Thyroid gland (tissue), 4 donors: ENCODE data around the gene GHDC. TPM values are rescaled to one million over a fixed set of nuclear protein-coding genes. Genes with fewer than 3 reads are reported as not detected.
A peak's percentile ranks its signal among the peaks of the same experiment; 100 is the strongest.
"Not testable (repeated sequence)": the region's sequence is repeated elsewhere in the genome, so short reads cannot be mapped to it uniquely, and the experiment has no call there.

Experiments used
- DNase-seq, 2 donors: peaks; one replicate each; pipeline ENCODE4 v3.0.0-alpha.2; 2019
- H3K27ac ChIP-seq, 3 donors: fragments of 200-600 bp; sonication (generic); 1 replicate in 2 of 3; 2 replicates in 1 of 3; pipeline ENCODE4 v1.5.1; 2016 to 2019; ENCODE audit warnings: mild to moderate bottlenecking in 1 of 3, moderate library complexity in 1 of 3
- H3K27me3 ChIP-seq: fragments of 200-600 bp; sonication (generic); one replicate; pipeline ENCODE4 v1.5.1; 2019
- H3K36me3 ChIP-seq, 2 donors: fragments of 200-600 bp; sonication (generic); one replicate each; pipeline ENCODE4 v1.5.1; 2016 to 2019
- H3K4me1 ChIP-seq, 2 donors: fragments of 200-600 bp; sonication (generic); one replicate each; pipeline ENCODE4 v1.5.1; 2017 to 2019
- H3K4me3 ChIP-seq, 3 donors: fragments of 200-600 bp; sonication (generic); replicated peaks in 1 of 3; 1 replicate in 2 of 3; 2 replicates in 1 of 3; pipeline ENCODE4 v1.5.1; 2016; ENCODE audit warnings: mild to moderate bottlenecking in 1 of 3
- H3K9me3 ChIP-seq: fragments of 200-600 bp; sonication (generic); one replicate; pipeline ENCODE4 v1.5.1; 2017
- CTCF ChIP-seq, 6 experiments: fragments of 200-600 bp in 3 of 6; fragments of 450-650 bp in 3 of 6; sonication (generic) in 3 of 6; IDR thresholded peaks; one replicate each; pipeline ENCODE4 v1.5.1; 2016 to 2019; ENCODE audit warnings: antibody characterized with exemption in 6 of 6, mild to moderate bottlenecking in 2 of 6, inconsistent platforms in 1 of 6, moderate library complexity in 1 of 6
- POLR2A ChIP-seq, 2 donors: fragments of 450-650 bp; IDR thresholded peaks; one replicate each; pipeline ENCODE4 v1.6.1; 2017; ENCODE audit warnings: antibody characterized with exemption in 2 of 2, mild to moderate bottlenecking in 2 of 2, moderate library complexity in 1 of 2
- WGBS, 2 donors: methylation state at CpG; one replicate each; pipeline ENCODE4 v1.1.5; 2017; 5-methylcytosine and 5-hydroxymethylcytosine counted together
- intact Hi-C: fragments of 100-400 bp; cut with DNase I; formaldehyde crosslinking; loops from one replicate; pipeline ENCODE4 v1.15.1; 2023
- total RNA-seq, 4 donors: library from RNA; depleted of rRNA; stranded (reverse); fragments of >200 nt; gene quantifications; one replicate each; pipeline ENCODE4 v1.2.3, GENCODE V29; 2016

Gene GHDC
- total RNA-seq, 4 donors from 2014 or later: 48.4 to 254 (median 95.9) TPM

- no peak overlapping the region for H3K27ac ChIP-seq
- no peaks in the 10 kb centered on the region for H3K27me3 ChIP-seq
- no peaks in the 10 kb centered on the region for H3K9me3 ChIP-seq
- DNase-seq: no peak
- WGBS, 2 donors: 92 to 98% methylated on average over 6 of the region's 6 CpGs
- H3K4me3 ChIP-seq: no peak overlapping the region
- TF ChIP-seq POLR2A (IDR thresholded peaks at IDR 0.05) (no peak), CTCF (IDR thresholded peaks at IDR 0.05) (no peak)
- H3K36me3 ChIP-seq: peaks cover 17 to 28% of the 10 kb centered on the region in 2 donors
- H3K4me1 ChIP-seq: peaks cover 0 to 5% of the 10 kb centered on the region in 2 donors
- intact Hi-C loops: no loop called here
These were observed 15.8 kb upstream of the GHDC start for GRCh38 chr17:42210046-42210445.

GRCh38 chr17:42206153-42206612, 11.9 kb upstream of the GHDC start:
- not testable (repeated sequence) for H3K27ac ChIP-seq, H3K9me3 ChIP-seq, H3K4me3 ChIP-seq, DNase-seq, H3K27me3 ChIP-seq
- WGBS, 2 donors: 91 to 92% methylated on average over 8 of the region's 8 CpGs
- intact Hi-C loops: loop anchor here (10.0 kb wide), 1 partner anchor 51 kb away; the partner anchor contains the start of gene RAB5C
- peaks cover 14 to 23% of the 10 kb centered on the region in 2 donors for H3K4me1 ChIP-seq
- peaks cover 22 to 23% of the 10 kb centered on the region in 2 donors for H3K36me3 ChIP-seq

- peak; percentile 24 to 28 for DNase-seq
- Histone ChIP-seq H3K4me3 (no peak overlapping the region), H3K36me3 (peaks cover 5% of the 10 kb centered on the region in 2 donors), H3K27ac (peak overlapping the region; percentile 29 to 76 (median 64)), H3K27me3 (no peaks in the 10 kb centered on the region), H3K4me1 (peaks cover 14 to 23% of the 10 kb centered on the region in 2 donors), H3K9me3 (no peaks in the 10 kb centered on the region)
- intact Hi-C loops: loop anchor here (10.0 kb wide), 1 partner anchor 49 kb away; the partner anchor contains the start of gene RAB5C
- 78 to 81% methylated on average over 2 of the region's 2 CpGs for WGBS, 2 donors
- TF ChIP-seq POLR2A (IDR thresholded peaks at IDR 0.05) (no peak), CTCF (IDR thresholded peaks at IDR 0.05) (no peak)
These were observed 9.1 kb upstream of the GHDC start for GRCh38 chr17:42203354-42203753.

- no peak for DNase-seq
- H3K4me1 ChIP-seq: peaks cover 14 to 23% of the 10 kb centered on the region in 2 donors
- no peak overlapping the region for H3K4me3 ChIP-seq
- no peak for TF ChIP-seq POLR2A (IDR thresholded peaks at IDR 0.05)
- TF ChIP-seq CTCF (IDR thresholded peaks at IDR 0.05): no peak
- H3K9me3 ChIP-seq: no peaks in the 10 kb centered on the region
- intact Hi-C loops: loop anchor here (10.0 kb wide), 1 partner anchor 48 kb away; the partner anchor contains the start of gene RAB5C
- peak overlapping the region in 2 of 3 donors; percentile 51 to 76 for H3K27ac ChIP-seq
- H3K27me3 ChIP-seq: no peaks in the 10 kb centered on the region
- 93% methylated on average over 5 of the region's 5 CpGs for WGBS, 2 donors
- H3K36me3 ChIP-seq: peaks cover 5% of the 10 kb centered on the region in 2 donors
These were observed 8.4 kb upstream of the GHDC start for GRCh38 chr17:42202696-42203095.

GRCh38 chr17:42202159-42202558, 7.9 kb upstream of the GHDC start:
- Histone ChIP-seq H3K27me3 (no peaks in the 10 kb centered on the region), H3K4me1 (peaks cover 14 to 23% of the 10 kb centered on the region in 2 donors), H3K36me3 (peaks cover 5% of the 10 kb centered on the region in 2 donors), H3K9me3 (no peaks in the 10 kb centered on the region), H3K27ac (peak overlapping the region in 2 of 3 donors; percentile 51 to 76), H3K4me3 (no peak overlapping the region)
- intact Hi-C loops: loop anchor here (10.0 kb wide), 1 partner anchor 47 kb away; the partner anchor contains the start of gene RAB5C
- no peak for DNase-seq
- TF ChIP-seq POLR2A (IDR thresholded peaks at IDR 0.05) (no peak), CTCF (IDR thresholded peaks at IDR 0.05) (no peak)
- WGBS, 2 donors: 89 to 100% methylated on average over 6 of the region's 6 CpGs
